AG04449 (cell line): ENCODE data around the gene CSK.

Experiments
- CTCF ChIA-PET: fragments of 350-600 bp; formaldehyde crosslinking; extraction: SDS; loops from one replicate; lab custom pipeline; 2021; ENCODE audit warnings: antibody characterized with exemption; lab: Yijun Ruan, JAX
- POLR2A ChIA-PET: fragments of 400-600, 350-600 bp; formaldehyde crosslinking; extraction: SDS; loops from one replicate; lab custom pipeline; 2020; ENCODE audit warnings: antibody characterized with exemption, inconsistent platforms; lab: Yijun Ruan, JAX
- DNase-seq: peaks from one replicate; pipeline ENCODE4 v3.0.0-alpha.2; 2010; ENCODE audit warnings: low read depth, low spot score
- H3K4me3 ChIP-seq: 2 replicates; pipeline ENCODE4 v1.5.1; 2011; ENCODE audit warnings: low read depth, mild to moderate bottlenecking, control low read depth, low read length
- CTCF ChIP-seq: IDR thresholded peaks from one replicate; pipeline ENCODE4 v1.5.1; 2011; ENCODE audit warnings: mild to moderate bottlenecking, moderate library complexity, low read length, control low read depth, inconsistent platforms; ENCODE audit not compliant: insufficient read depth; ENCODE audit errors: missing control alignments

Gene CSK

GRCh38 chr15:74773731-74774252 lies 8.1 kb upstream of the CSK start:
- no peak for TF ChIP-seq CTCF
- POLR2A ChIA-PET, result no interaction called here
- CTCF ChIA-PET, result interaction anchor here (0.7 to 33.5 kb wide), 13 partner anchors 9 to 401 kb away, joined by 3 to 1672 read pairs (median 53); partner anchors contain the start of genes CLK3, CSK and RPP25
- no peak overlapping the region for H3K4me3 ChIP-seq
- no peak for DNase-seq

GRCh38 chr15:74775132-74775562 lies 6.7 kb upstream of the CSK start:
- no peak overlapping the region for H3K4me3 ChIP-seq
- ChIA-PET POLR2A (no interaction called here), CTCF (interaction anchor here (1.2 to 33.5 kb wide), 7 partner anchors 8 to 178 kb away, joined by 3 to 1672 read pairs (median 5); partner anchors contain the start of genes CLK3, CSK and RPP25)
- no peak for TF ChIP-seq CTCF
- no peak for DNase-seq

- no peak for TF ChIP-seq CTCF
- no peak overlapping the region for H3K4me3 ChIP-seq
- ChIA-PET CTCF (interaction anchor here (1.0 to 33.5 kb wide), 8 partner anchors 7 to 177 kb away, joined by 3 to 1672 read pairs (median 66); partner anchors contain the start of genes CLK3, CSK and RPP25), POLR2A (no interaction called here)
- no peak for DNase-seq
These were observed 6.0 kb upstream of the CSK start for GRCh38 chr15:74775894-74776293.

DNA sequence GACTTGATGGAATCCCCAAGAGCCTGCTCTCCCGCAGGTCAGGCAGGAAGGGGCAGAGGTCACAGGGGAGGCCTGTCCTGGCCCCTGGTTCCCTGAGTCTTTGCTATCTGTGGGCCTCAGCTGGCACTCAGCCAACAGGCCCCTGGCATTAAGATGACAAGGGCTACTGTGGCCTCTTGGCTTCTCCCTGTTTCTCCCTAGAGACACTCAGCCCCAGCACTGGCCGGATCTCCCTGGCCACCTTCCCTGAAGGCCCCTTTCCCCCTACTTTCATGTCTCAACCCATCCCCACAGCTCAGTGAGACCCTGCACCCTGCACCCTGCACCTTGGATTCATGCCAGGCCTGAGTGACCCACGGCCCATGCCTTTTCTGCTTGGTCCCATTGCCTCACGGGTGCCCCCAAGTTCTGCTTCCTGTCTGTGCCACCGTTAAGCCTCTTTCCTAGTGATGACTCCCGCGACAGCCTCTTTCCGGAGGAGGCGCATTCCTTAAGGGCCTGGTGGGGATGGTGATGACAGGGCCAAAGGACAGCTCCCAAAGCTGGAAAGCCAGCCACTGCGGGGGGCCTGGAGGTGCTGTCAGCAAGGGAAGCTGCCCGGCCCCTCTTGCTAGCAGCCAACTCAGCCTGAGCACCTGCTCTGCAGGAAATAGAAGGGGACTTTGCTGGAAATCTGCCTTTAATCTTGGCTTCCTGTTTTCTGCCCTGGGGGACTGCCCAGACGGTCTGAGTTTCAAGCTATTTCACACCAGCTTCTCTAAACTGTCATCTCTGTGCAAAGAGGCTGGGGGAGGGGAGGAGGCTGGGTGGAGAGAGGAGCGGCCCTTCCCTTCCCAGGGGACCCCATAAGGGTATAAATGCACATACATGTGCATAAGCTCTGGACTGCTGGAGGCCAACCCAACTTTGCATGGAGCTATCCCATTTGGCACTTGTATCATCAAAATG lies 4.8 kb upstream of the CSK start:
- no peak overlapping the region for H3K4me3 ChIP-seq
- TF ChIP-seq CTCF, result no peak
- DNase-seq, result no peak
- ChIA-PET CTCF (interaction anchor here (1.0 to 33.5 kb wide), 10 partner anchors 6 to 404 kb away, joined by 3 to 1672 read pairs (median 102); partner anchors contain the start of genes CLK3, CSK and RPP25), POLR2A (interaction anchor here (1.4 kb wide), 1 partner anchor 10 kb away, joined by 4 read pairs; no protein-coding TSS in a partner anchor)

- ChIA-PET CTCF (interaction anchor here (0.7 to 33.5 kb wide), 10 partner anchors 5 to 404 kb away, joined by 3 to 1672 read pairs (median 102); partner anchors contain the start of genes CLK3, CSK and RPP25), POLR2A (interaction anchor here (1.4 kb wide), 1 partner anchor 9 kb away, joined by 4 read pairs; no protein-coding TSS in a partner anchor)
- no peak for DNase-seq
- no peak overlapping the region for H3K4me3 ChIP-seq
- TF ChIP-seq CTCF, result no peak
These were observed 3.9 kb upstream of the CSK start for GRCh38 chr15:74777769-74778598.
